ENCODE measurements around the gene ADCY9. TPM values are rescaled to one million over a fixed set of nuclear protein-coding genes. Genes with fewer than 3 reads are reported as not detected.
A peak's percentile ranks its signal among the peaks of the same experiment; 100 is the strongest.
"Not testable (repeated sequence)": the region's sequence is repeated elsewhere in the genome, so short reads cannot be mapped to it uniquely, and the experiment has no call there.

The ADCY9 gene
- total RNA-seq, 1 donor from 2014 or later = 30.4 TPM

GRCh38 chr16:4157376-4157825 is 41.2 kb upstream of the ADCY9 start:
- H3K4me1 Mint-ChIP-seq (ENCODE audit: low read depth, unreplicated experiment) = peaks cover 2% of the 10 kb centered on the region
- H3K4me3 Mint-ChIP-seq (ENCODE audit: unreplicated experiment) = no peak overlapping the region
- DNase-seq = no peak
- no peaks in the 10 kb centered on the region for H3K9me3 Mint-ChIP-seq (ENCODE audit: unreplicated experiment)
- no peaks in the 10 kb centered on the region for H3K36me3 Mint-ChIP-seq (ENCODE audit: unreplicated experiment)
- H3K27me3 Mint-ChIP-seq (ENCODE audit: unreplicated experiment) = peaks cover 2% of the 10 kb centered on the region
- TF ChIP-seq CTCF (IDR thresholded peaks at IDR 0.05; ENCODE audit: partially characterized antibody, unreplicated experiment) = no peak
- H3K27ac Mint-ChIP-seq (ENCODE audit: unreplicated experiment) = no peak overlapping the region

- H3K27me3 Mint-ChIP-seq (ENCODE audit: unreplicated experiment); H3K4me3 Mint-ChIP-seq (ENCODE audit: unreplicated experiment): not testable (repeated sequence)
These were observed 40.3 kb upstream of the ADCY9 start for GRCh38 chr16:4156503-4156902.

GRCh38 chr16:4153364-4153763 is 37.1 kb upstream of the ADCY9 start:
- H3K4me1 Mint-ChIP-seq (ENCODE audit: low read depth, unreplicated experiment); H3K27me3 Mint-ChIP-seq (ENCODE audit: unreplicated experiment); H3K36me3 Mint-ChIP-seq (ENCODE audit: unreplicated experiment); H3K4me3 Mint-ChIP-seq (ENCODE audit: unreplicated experiment); H3K27ac Mint-ChIP-seq (ENCODE audit: unreplicated experiment); DNase-seq; H3K9me3 Mint-ChIP-seq (ENCODE audit: unreplicated experiment): not testable (repeated sequence)

More at GRCh38 chr16:4156503-4156902, 40.3 kb upstream of the ADCY9 start:
- H3K36me3 Mint-ChIP-seq (ENCODE audit: unreplicated experiment); H3K9me3 Mint-ChIP-seq (ENCODE audit: unreplicated experiment); H3K27ac Mint-ChIP-seq (ENCODE audit: unreplicated experiment); H3K4me1 Mint-ChIP-seq (ENCODE audit: low read depth, unreplicated experiment); DNase-seq: not testable (repeated sequence)

GRCh38 chr16:4152267-4152666 is 36.0 kb upstream of the ADCY9 start:
- no peak for TF ChIP-seq CTCF (IDR thresholded peaks at IDR 0.05; ENCODE audit: partially characterized antibody, unreplicated experiment)
- peaks cover 5% of the 10 kb centered on the region for H3K27me3 Mint-ChIP-seq (ENCODE audit: unreplicated experiment)
- peaks cover 6% of the 10 kb centered on the region for H3K4me1 Mint-ChIP-seq (ENCODE audit: low read depth, unreplicated experiment)
- no peaks in the 10 kb centered on the region for H3K36me3 Mint-ChIP-seq (ENCODE audit: unreplicated experiment)
- H3K27ac Mint-ChIP-seq (ENCODE audit: unreplicated experiment) = peak overlapping the region; percentile 59
- peak; percentile 61 for DNase-seq
- peaks cover 1% of the 10 kb centered on the region for H3K9me3 Mint-ChIP-seq (ENCODE audit: unreplicated experiment)
- H3K4me3 Mint-ChIP-seq (ENCODE audit: unreplicated experiment) = no peak overlapping the region

GRCh38 chr16:4147236-4147635 is 31.0 kb upstream of the ADCY9 start:
- no peaks in the 10 kb centered on the region for H3K36me3 Mint-ChIP-seq (ENCODE audit: unreplicated experiment)
- peaks cover 3% of the 10 kb centered on the region for H3K27me3 Mint-ChIP-seq (ENCODE audit: unreplicated experiment)
- peaks cover 3% of the 10 kb centered on the region for H3K4me1 Mint-ChIP-seq (ENCODE audit: low read depth, unreplicated experiment)
- DNase-seq = no peak
- no peak overlapping the region for H3K4me3 Mint-ChIP-seq (ENCODE audit: unreplicated experiment)
- no peak overlapping the region for H3K27ac Mint-ChIP-seq (ENCODE audit: unreplicated experiment)
- no peak for TF ChIP-seq CTCF (IDR thresholded peaks at IDR 0.05; ENCODE audit: partially characterized antibody, unreplicated experiment)
- peaks cover 1% of the 10 kb centered on the region for H3K9me3 Mint-ChIP-seq (ENCODE audit: unreplicated experiment)

- H3K27ac Mint-ChIP-seq (ENCODE audit: unreplicated experiment) = no peak overlapping the region
- no peak for TF ChIP-seq CTCF (IDR thresholded peaks at IDR 0.05; ENCODE audit: partially characterized antibody, unreplicated experiment)
- H3K36me3 Mint-ChIP-seq (ENCODE audit: unreplicated experiment) = no peaks in the 10 kb centered on the region
- peaks cover 2% of the 10 kb centered on the region for H3K27me3 Mint-ChIP-seq (ENCODE audit: unreplicated experiment)
- no peak for DNase-seq
- H3K4me3 Mint-ChIP-seq (ENCODE audit: unreplicated experiment) = no peak overlapping the region
- no peaks in the 10 kb centered on the region for H3K9me3 Mint-ChIP-seq (ENCODE audit: unreplicated experiment)
- H3K4me1 Mint-ChIP-seq (ENCODE audit: low read depth, unreplicated experiment) = no peaks in the 10 kb centered on the region
These were observed 26.0 kb upstream of the ADCY9 start for GRCh38 chr16:4142268-4142667.
